Dermis microvascular lymphatic vessel endothelial cell (primary cell): ENCODE measurements around the gene LYPD3. TPM values are rescaled to one million over a fixed set of nuclear protein-coding genes. Genes with fewer than 3 reads are reported as not detected.

Experiments
- DNase-seq, 2 donors: peaks; one replicate each; pipeline versions ENCODE4 v3.0.0 to v3.0.0-alpha.2; 2010; ENCODE audit warnings: low read depth in 2 of 2
- total RNA-seq: library from RNA; depleted of rRNA; stranded (reverse); fragments of >200 nt; gene quantifications from 2 replicates; pipeline ENCODE4 v1.2.1, GENCODE V29; 2014

The LYPD3 gene
- total RNA-seq, 1 donor from 2014 or later: 0.26 TPM

DNA sequence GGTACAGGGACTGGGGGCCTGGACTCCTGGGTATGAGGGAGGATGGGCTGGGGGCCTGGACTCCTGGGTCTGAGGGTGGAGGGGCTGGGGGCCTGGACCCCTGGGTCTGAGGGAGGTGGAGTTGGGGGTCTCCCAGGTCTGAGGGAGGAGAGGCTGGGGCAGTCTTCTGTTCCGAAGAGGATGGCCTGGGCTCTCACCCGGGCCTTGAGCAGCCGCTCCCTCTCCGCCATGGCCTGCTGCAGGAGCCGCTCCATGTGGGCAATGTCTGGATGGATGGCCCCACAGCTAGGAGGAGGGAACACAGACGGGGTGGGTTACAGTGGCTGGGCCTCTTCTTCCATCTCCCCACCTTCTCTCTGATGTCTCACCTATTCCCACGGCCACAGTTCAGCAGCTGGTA lies 21.0 kb upstream of the LYPD3 start:
- DNase-seq: no peak

DNA sequence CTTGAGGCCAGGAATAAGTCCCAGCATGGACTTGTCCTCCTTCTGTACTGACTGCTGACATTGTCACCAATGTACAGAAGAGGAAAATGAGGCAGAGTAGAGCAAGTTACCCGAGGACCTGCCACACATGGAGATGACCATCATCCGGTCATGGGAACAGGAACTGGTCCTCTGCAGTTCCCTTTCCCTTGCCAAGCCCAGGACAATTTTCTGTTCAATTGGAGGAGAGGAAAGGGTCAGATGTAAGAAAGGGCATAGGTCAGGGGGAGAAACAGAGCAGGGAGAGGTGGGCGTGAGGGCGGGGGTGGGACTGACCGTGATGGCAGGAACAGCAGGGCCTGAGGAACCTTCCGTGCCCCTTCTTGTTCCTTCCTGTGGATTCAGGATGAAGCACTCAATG lies 20.5 kb upstream of the LYPD3 start:
- DNase-seq: no peak

DNA sequence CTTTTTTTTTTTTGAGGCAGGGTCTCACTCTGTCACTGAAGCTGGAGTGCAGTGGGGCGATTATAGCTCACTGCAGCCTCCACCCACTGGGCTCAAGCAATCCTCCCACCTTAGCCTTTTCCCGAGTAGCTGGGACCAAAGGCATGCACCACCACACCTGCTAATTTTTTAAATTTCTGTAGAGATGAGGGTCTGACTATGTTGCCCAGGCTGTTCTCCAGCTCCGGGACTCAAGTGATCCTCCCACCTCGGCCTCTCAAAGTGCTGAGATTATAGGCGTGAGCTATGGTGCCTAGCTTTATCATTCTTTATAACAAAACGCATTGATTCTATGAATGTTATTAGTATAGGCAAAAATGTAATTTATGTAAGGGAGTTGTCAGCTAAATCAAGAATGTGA lies 17.9 kb upstream of the LYPD3 start:
- DNase-seq: no peak

DNA sequence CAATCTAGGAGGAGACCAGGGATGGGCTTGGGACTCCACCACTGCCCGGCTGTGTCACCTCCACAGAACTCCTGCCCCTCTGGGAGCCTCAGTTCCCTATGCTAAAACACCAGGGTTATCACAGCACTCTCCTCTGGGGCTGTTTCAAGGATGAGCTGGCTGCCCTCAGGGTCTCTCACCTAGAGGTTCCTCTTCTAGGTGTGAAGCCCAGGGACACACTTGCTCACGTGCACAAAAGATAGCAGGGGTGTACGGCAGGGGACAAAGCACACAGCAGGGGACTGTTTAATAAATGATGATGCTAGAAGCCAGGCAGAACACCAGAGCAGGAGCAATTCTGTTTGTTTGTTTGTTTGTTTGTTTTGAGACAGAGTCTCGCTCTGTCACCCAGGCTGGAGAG lies 16.8 kb upstream of the LYPD3 start:
- no peak for DNase-seq

DNA sequence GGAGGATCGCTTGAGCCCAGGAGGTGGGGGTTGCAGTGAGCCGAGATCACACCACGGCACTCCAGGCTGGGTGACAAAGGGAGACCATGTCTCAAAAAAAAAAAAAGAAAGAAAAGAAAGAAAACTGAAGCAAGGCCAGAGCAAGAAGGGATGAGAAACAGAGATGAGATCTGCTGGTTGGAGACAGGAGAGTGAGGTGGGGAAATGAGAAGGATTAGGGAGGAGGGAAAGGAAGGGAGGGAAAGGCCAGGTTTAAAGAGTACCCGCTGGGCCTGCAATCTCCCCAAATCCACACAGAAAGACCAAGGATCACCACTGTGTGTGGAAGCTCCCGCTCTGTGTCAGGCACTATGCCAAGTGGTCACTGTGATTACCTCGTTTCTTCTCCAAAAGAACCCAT lies 16.3 kb upstream of the LYPD3 start:
- DNase-seq: no peak

DNA sequence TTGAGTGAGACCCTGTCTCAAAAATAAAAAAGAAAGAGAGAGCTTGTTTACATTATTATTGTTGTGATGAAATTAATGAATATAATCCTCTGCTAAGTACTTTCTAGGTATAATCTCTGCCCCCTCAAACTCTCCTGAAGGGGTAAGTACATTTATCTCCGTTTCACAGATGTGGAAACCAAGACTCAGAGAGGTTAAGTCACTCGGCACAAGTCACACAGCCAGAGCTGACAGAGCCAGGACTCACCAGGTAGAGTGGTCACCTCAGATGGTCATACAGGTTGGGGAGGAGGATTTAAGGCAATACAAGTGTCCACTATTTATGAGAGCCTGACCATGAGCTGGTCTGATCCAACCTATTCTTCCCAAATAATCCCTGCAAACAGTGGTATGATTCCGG lies 15.2 kb upstream of the LYPD3 start:
- DNase-seq: no peak

DNA sequence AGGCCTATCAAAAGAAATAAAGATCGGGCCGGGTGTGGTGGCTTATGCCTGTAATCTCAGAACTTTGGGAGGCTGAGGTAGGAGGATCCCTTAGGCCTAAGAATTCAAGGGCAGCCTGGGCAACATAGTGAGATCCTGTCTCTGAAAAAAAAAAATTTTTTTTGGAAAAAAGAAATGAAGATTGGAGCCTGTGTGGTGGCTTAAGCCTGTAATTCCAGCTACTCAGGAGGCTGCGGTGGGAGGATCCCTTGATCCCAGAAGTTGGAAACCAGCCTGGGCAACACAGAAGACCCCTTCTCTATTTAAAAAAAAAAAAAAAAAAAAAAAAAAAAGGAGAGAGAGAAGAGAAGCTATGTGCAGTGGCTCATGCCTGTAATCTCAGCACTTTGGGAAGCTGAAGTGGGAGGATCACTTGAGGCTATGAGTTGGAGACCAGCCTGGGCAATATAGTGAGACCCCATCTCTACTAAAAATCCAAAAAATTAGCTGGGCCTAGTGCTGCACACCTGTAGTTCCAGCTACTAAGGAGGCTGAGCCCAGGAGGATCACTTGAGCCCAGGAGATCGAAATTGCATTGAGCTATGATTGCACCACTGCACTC lies 14.7 kb upstream of the LYPD3 start:
- no peak for DNase-seq

DNA sequence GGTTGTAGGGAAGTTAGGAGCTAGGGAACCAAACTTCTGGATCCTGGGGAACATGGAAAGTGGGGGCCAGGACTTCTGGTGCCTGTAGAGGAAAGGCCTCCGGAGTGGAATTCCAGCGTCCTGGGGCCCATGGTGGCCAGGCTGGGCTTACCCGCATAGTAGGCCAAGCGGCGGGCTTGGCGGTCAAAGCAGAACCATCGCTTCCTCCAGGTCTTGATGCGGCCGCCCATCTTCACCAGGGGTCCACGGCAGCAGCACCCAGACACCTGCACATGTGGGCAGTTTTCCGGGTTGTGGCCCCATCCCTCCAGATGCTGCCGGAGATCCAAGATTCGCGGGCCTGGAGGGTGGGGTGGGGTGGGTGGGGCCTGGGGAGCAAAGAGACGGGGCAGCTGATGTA lies 13.8 kb upstream of the LYPD3 start:
- no peak for DNase-seq

DNA sequence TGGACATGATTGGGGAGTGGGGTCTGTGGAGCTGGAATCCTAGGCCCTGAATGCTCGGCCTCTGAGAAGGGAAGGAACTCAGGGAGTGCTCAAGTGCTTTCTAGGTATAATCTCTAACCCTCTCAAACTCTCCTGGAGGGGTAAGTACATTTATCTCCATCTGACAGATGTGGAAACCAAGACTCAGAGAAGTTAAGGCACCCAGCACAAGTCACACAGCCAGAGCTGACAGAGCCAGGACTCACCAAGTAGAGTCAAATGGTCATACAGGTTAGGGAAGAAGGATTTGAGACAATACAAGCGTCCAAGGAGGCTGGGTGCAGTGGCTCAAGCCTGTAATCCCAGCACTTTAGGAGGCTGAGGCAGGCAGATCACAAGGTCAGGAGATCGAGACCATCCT lies 12.9 kb upstream of the LYPD3 start:
- DNase-seq: no peak

DNA sequence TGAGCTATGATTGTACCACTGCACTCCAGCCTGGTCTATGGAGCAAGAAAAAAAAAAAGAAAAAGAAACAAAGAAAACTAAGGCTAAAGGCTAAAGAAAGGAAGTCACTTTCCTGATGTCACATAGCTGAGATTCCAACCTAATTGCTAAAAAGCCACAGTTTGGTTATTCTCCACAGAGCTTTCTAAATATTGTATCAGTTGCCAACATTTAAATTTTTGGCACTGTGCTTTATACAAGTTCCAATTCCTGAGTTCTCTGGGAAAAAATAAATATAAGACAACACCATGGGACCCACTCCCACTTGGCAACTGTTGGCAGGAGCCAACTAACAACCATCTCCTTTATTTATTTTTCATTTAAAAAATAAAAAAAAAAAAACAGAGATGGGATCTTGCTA lies 11.2 kb upstream of the LYPD3 start:
- DNase-seq: peak; percentile 77 to 93

DNA sequence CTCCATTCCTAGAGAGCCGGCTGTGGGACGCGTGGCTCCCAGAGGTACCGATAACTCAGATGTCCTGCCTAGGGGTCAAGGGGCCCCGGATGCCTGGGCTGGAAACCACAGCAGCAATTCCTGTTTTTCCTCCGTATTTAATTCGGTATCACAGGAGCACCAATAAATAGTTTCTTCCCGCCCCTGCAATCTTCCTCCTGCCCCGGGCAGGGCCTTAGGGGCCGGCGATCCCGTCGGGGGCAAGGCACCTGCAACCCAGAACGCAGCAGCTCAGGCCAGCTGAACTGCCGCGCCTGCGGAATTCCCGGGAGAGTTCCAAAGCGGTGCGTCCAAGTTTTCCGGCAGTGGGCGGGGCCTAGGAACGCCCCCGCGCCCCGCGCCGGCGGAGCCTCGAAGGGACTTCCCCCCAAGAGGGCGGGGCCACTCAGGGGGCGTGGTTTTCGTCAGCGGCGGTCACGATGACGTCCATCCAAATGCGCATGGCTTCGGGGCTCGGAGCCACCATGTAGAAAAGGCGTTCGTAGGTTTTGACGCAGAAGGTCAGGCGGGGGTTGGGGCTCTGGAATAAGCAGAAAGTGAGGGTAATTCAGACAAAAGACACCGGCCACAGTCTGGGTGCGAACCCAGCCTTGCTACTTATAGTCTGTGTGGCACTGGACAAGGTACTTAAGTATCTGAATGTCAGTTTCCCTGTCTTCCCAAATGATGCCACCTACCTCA lies 9.7 kb upstream of the LYPD3 start:
- peak; percentile 86 to 93 for DNase-seq

DNA sequence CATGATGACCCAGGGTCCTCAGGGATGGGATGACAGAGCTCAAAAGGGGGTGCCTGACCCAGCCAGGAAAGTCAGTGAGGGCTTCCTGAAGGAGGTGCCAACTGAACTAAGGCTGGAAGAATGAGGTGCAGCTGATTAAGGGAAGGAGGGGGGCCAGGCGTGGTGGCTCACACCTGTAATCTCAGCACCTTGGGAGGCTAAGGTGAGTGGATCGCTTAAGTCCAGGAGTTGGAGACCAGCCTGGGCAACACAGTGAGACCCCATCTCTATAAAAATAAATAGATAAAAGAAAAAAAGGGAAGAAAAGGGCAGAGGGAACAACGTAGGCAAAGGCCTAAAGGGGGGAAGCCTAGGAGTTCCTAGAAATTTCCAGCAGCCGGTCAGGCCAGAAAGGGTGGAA lies 9.1 kb upstream of the LYPD3 start:
- DNase-seq: no peak

DNA sequence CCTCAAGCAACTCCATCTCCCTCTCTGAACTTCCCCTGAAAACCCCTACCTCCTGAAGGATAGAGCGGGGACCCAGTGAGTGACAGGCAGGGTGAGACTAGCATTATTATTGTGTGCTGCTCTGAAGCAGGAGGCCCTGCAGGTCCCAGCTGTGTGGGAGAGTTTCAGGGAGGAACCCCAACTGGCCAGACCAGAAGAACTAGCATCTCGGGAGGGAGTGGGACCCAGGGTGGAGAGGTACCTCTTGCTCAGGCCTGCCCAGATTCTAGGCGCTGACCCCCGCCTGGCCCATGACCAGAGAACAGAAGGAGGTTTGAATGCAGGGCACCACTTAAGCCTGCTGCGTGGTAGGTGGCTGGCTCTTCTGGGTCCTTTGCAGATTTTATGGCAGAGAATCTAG lies 5.7 kb upstream of the LYPD3 start:
- no peak for DNase-seq

DNA sequence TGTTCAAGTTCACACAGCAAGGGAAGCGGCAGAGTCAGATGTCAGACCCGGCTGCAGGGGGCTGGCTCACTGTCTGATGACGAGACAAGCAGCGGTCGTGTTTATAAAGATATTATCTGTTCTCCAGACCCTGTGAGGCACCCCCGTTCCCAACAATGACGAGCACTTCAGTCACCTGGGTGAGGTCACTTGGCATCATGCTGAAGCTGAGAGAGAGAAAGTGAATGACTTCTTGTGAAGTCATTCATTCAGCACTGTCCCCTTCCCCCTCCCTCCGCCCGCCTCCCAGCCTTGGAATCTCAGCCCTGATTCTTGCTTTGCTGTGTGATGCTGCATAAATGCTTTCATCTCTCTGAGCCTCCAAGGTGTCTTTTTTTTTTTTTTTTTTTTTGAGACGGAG lies 4.9 kb upstream of the LYPD3 start:
- peak in 1 of 2 donors; percentile 61 for DNase-seq

DNA sequence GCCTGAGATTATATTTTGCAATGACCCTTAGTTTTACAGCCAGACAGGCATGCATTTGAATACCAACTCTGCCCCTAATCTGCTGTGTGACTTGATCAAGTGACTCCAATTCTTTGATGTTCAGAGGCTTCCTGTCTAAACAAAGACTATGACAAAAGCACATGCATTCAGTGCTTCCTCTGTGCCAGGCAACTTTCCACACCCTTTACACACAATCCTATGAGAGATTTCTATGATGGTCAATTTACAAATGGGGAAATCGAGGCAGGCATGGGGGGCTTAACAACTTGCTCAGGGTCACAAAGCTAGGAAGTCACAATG lies 3.7 kb upstream of the LYPD3 start:
- peak; percentile 62 to 80 for DNase-seq

DNA sequence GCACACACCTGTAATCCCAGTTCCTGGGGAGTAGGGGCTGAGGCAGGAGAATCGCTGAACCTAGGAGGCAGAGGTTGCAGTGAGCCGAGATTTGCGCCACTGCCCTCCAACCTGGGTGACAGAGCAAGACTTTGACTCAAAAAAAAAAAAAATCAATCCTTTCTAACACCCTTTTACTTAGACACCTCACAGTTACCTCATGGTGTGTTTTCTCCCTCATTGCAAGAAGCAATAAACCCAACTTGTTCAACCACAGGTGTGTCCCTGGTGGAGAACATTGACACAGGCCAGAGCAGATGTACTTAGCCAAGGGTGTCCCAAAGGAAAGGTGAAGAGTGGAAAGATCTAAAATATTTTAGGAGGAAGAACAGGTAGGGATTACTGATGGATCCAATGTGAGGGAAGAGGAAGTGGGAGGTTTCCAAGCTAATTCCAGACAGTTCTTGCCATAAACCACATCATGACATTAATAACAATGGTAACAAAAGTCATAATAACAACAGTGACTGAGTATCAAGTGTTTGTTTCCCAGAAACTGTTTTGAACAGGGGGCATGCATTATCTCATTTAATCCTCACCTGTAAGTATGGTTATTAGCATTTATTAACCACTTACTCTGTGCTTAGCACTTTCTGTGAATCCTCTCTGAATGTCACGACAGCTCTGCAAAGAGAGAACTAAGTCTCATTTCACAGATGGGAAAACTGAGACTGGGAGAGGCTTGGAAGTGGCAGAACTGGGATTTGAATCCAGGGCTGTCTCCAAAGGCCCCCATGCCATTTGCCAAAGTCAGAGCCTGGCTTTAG lies 3.1 kb upstream of the LYPD3 start:
- DNase-seq: peak in 1 of 2 donors; percentile 11

DNA sequence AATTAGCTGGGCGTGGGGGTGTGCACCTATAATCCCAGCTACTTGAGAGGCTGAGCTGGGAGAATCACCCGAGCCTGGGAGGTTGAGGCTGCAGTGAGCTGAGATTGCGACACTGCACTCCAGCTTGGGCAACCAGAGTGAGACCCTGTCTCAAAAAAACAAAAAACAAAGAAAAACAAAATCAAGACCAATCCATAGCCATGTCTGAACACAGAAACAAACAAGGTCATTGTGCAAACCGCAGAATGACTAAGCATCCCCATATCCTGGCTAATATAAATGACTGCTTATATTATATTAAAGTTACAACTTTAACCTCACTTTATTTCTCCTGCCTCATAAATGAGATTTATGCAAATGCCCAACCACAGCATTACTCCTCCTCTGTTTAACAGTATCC lies 2.3 kb upstream of the LYPD3 start:
- peak in 1 of 2 donors; percentile 72 for DNase-seq

DNA sequence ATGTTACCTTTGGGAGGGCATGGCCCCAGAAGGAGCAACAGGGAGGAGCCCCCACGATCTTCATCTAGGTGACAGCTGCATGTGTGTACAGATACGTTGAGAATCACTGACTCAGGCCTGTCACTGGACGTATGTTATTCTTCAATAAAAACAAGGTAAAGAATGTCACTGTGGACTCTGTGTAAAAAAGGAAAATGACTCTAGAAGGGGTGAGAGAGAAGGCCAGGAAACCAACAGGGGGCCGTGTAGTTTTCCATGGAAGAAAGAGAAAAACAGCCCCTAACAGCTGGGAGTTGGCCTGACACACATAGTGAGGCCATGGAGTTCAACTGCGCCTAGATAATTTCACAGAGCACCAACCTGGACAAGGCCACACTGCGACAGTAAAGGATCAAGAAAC lies 1.9 kb upstream of the LYPD3 start:
- DNase-seq: peak in 1 of 2 donors; percentile 66

DNA sequence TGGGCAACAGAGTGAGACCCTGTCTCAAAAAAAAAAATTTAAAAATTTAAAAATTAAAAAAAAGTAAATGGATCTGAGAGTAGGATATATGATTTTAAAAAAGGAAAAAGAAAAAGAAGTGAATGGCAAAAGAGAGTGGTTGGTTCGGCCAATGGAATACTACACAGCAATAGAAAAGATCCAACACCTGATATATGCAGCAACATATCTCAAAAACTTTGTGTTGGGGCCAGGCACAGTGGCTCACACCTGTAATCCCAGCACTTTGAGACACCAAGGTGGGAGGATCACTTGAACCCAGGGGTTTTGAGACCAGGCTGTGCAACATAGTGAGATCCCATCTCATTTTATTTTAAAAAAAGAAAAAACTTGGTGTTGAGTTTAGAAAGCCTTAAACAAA lies 1.4 kb upstream of the LYPD3 start:
- DNase-seq: no peak

DNA sequence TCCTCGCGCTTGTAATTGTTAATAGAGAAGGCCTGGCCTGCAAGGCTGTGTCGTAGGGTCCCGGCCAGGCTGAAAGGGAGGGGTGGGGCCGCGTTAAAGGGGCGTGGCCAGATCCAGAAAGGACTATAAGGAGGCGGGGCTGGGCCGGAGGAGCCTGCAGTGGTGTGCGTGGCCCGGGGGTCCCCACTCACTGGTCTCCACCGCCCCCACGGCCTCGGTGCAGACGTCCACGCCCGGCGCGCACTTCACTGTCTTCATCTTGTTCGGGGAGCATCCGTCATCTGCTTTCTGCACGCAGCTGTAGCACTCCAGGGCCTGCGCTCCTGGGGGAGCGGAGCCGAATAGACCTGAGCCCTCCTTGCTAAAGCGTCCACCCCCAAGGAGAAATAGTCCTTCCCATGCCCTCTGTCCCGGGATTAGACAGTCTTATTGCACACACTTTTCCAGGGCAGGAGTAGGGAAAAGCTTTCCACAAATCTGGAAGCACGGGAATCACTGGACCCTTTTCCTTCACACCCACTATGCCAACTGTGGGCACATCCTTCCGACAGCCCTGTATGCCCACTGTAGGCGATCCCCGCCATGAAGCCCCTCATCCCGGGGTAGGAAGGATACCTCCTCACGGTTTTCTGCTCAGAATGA lies 1.2 kb downstream of the LYPD3 start:
- DNase-seq: no peak

DNA sequence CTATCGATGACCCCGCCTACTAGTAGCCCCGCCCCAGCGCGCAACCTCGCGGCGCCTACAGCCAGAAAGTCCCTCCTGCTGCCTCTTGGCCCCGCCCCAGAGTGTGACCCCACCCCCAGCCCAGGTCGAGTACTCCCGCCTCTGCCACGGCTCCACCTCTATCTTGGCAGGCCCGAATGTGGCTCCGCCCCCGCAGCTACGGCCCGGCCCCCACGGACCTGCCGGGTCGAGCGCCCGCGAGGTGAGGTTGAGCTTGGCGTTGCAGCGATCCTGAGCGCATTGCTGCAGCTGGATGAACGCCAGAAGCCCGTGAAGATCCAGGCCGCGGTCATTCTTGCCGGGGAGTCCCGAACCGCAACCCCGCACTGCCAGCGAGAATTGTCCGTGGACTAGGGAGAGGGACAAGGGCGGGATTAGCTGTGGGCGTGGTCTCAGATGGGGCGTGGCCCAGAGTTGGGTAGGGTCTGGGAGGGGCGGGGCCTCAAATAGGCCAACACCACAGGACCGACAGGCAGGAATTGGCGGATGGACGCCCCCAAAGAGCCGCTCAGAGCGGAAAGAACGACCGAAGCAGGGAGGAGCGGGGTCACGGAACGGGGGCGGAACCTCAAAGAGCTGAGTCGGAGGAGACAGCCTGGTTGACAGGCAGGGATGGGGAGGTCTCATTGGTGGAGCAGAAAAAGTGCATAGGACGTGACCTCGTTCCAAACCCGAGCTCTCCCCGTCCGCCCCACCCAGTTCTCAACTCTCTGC lies 1.9 kb downstream of the LYPD3 start:
- DNase-seq: peak; percentile 92 to 94
